ENCODE measurements around the gene ALG14. TPM values are rescaled to one million over a fixed set of nuclear protein-coding genes. Genes with fewer than 3 reads are reported as not detected.

Gene ALG14
- total RNA-seq, 2 experiments from 2014 or later: 0.08 to 0.52 TPM

- no peaks in the 10 kb centered on the region for H3K27me3 Mint-ChIP-seq
- H3K4me1 Mint-ChIP-seq (ENCODE audit: low read depth): no peaks in the 10 kb centered on the region
- TF ChIP-seq CTCF (IDR thresholded peaks at IDR 0.05): peak; percentile 100
- DNase-seq (peak; percentile 63 to 88 (median 69)), ATAC-seq (ENCODE audit: poor library complexity) (peak; percentile 99)
- no peak overlapping the region for H3K27ac Mint-ChIP-seq
- H3K36me3 Mint-ChIP-seq (ENCODE audit: low read depth): no peaks in the 10 kb centered on the region
- Histone ChIP-seq H3K4me1 (ENCODE audit: insufficient read depth, low read length) (no peaks in the 10 kb centered on the region), H3K36me3 (ENCODE audit: insufficient read depth, low read length) (no peaks in the 10 kb centered on the region), H3K27me3 (ENCODE audit: control insufficient read depth in 1 of 2, insufficient read depth in 2 of 2, low read length in 2 of 2) (no peaks in the 10 kb centered on the region), H3K4me3 (ENCODE audit: low read length) (no peak overlapping the region), H3K27ac (ENCODE audit: low read depth in 1 of 2, low read length in 2 of 2) (no peak overlapping the region), H3K9me3 (ENCODE audit: control insufficient read depth in 1 of 2, insufficient read depth in 1 of 2, low read length in 2 of 2) (no peaks in the 10 kb centered on the region)
- CTCF ChIA-PET: interaction anchor here (0.7 to 1.4 kb wide), 11 partner anchors 9 to 192 kb away, joined by 3 to 49 read pairs (median 5); partner anchors contain the start of gene ALG14
- POLR2A ChIA-PET: interaction anchor here (0.6 to 1.2 kb wide), 4 partner anchors 29 to 190 kb away, joined by 3 to 8 read pairs (median 3); partner anchors contain the start of genes ALG14 and RWDD3
- intact Hi-C loops (cut with DNase I, micrococcal nuclease): loop anchor here (1.0 to 5.0 kb wide), 4 partner anchors 189 to 1416 kb away; no protein-coding TSS in a partner anchor
- no peak overlapping the region for H3K4me3 Mint-ChIP-seq
- H3K9me3 Mint-ChIP-seq: no peaks in the 10 kb centered on the region
Observed at GRCh38 chr1:95043141-95043980, 29.4 kb downstream of the ALG14 start.

GRCh38 chr1:95042286-95042685 is 30.5 kb downstream of the ALG14 start:
- Histone ChIP-seq H3K36me3 (ENCODE audit: insufficient read depth, low read length) (no peaks in the 10 kb centered on the region), H3K27ac (ENCODE audit: low read depth in 1 of 2, low read length in 2 of 2) (no peak overlapping the region), H3K9me3 (ENCODE audit: control insufficient read depth in 1 of 2, insufficient read depth in 1 of 2, low read length in 2 of 2) (no peaks in the 10 kb centered on the region), H3K4me3 (ENCODE audit: low read length) (no peak overlapping the region), H3K4me1 (ENCODE audit: insufficient read depth, low read length) (no peaks in the 10 kb centered on the region), H3K27me3 (ENCODE audit: control insufficient read depth in 1 of 2, insufficient read depth in 2 of 2, low read length in 2 of 2) (no peaks in the 10 kb centered on the region)
- CTCF ChIA-PET: interaction anchor here (2.6 kb wide), 1 partner anchor 188 kb away, joined by 14 read pairs; no protein-coding TSS in a partner anchor
- intact Hi-C loops (cut with DNase I, micrococcal nuclease): loop anchor here in 1 of 2 experiments (5.0 kb wide), 2 partner anchors 560 to 1415 kb away; no protein-coding TSS in a partner anchor
- Mint-ChIP-seq H3K4me1 (ENCODE audit: low read depth) (no peaks in the 10 kb centered on the region), H3K36me3 (ENCODE audit: low read depth) (no peaks in the 10 kb centered on the region), H3K27me3 (no peaks in the 10 kb centered on the region), H3K4me3 (no peak overlapping the region), H3K27ac (no peak overlapping the region), H3K9me3 (no peaks in the 10 kb centered on the region)
- no peak for DNase-seq
- TF ChIP-seq CTCF (IDR thresholded peaks at IDR 0.05): no peak
- POLR2A ChIA-PET: no interaction called here
- no peak for ATAC-seq (ENCODE audit: poor library complexity)

- no peaks in the 10 kb centered on the region for H3K27me3 Mint-ChIP-seq
- intact Hi-C loops (cut with DNase I, micrococcal nuclease): loop anchor here in 1 of 2 experiments (5.0 kb wide), 2 partner anchors 559 to 1414 kb away; no protein-coding TSS in a partner anchor
- Histone ChIP-seq H3K36me3 (ENCODE audit: insufficient read depth, low read length) (no peaks in the 10 kb centered on the region), H3K4me1 (ENCODE audit: insufficient read depth, low read length) (no peaks in the 10 kb centered on the region), H3K9me3 (ENCODE audit: control insufficient read depth in 1 of 2, insufficient read depth in 1 of 2, low read length in 2 of 2) (no peaks in the 10 kb centered on the region), H3K27me3 (ENCODE audit: control insufficient read depth in 1 of 2, insufficient read depth in 2 of 2, low read length in 2 of 2) (no peaks in the 10 kb centered on the region), H3K4me3 (ENCODE audit: low read length) (no peak overlapping the region), H3K27ac (ENCODE audit: low read depth in 1 of 2, low read length in 2 of 2) (no peak overlapping the region)
- DNase-seq: peak in 3 of 14 experiments; percentile 9 to 13 (median 11)
- POLR2A ChIA-PET: interaction anchor here (0.6 kb wide), 1 partner anchor 11 kb away, joined by 4 read pairs; no protein-coding TSS in a partner anchor
- no peaks in the 10 kb centered on the region for H3K9me3 Mint-ChIP-seq
- no peaks in the 10 kb centered on the region for H3K36me3 Mint-ChIP-seq (ENCODE audit: low read depth)
- no peak overlapping the region for H3K4me3 Mint-ChIP-seq
- CTCF ChIA-PET: interaction anchor here (0.6 to 2.6 kb wide), 2 partner anchors 187 to 193 kb away, joined by 3 to 14 read pairs; no protein-coding TSS in a partner anchor
- H3K4me1 Mint-ChIP-seq (ENCODE audit: low read depth): no peaks in the 10 kb centered on the region
- no peak for ATAC-seq (ENCODE audit: poor library complexity)
- H3K27ac Mint-ChIP-seq: no peak overlapping the region
- no peak for TF ChIP-seq CTCF (IDR thresholded peaks at IDR 0.05)
Observed at GRCh38 chr1:95041491-95042165, 31.1 kb downstream of the ALG14 start.
